Measurements from ENCODE around the gene FAM241B.

The FAM241B gene

GRCh38 chr10:69649786-69650550 is 19.9 kb downstream of the FAM241B start:
- DNase-seq = no peak

- peak; percentile 20 for DNase-seq
Measured at GRCh38 chr10:69650589-69651261, 20.7 kb downstream of the FAM241B start.

- DNase-seq = no peak
Measured at GRCh38 chr10:69651362-69651761, 21.3 kb downstream of the FAM241B start.

DNA sequence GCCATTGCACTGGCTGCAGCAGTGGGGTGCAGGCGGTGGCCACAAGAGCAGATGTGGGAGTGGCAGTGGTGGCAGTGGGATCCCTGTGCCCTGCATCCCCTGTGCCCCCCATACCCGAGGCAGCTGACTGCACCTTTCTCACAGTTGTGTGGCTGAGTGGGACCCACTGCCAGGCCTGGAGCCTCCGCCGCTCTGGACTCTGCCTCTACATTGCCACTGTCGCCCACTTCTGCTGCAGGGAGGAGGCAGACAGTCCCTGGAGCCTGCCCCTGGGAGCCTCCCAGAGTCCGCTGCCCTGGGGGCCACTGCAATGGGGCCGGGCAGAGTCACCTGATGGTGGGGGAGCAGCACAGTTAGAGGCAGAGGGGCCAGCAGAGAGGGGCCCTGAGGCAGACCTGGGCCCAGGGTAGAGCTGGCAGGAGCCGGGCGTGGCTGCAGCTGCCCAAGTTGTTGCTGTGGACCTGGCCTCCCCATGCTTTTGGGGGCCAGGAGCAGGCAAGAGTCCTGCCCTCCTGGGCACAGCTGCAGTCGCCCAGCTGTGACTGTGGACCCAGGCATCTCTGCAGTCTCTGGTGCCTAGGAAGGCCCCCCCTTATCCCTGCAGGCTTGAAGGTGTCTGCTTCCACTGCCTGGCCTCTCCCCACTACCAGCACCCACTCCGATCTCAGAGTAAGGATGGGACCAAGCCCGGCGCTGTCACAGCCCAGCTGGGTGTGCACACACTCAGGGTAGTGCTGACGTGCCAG is 22.2 kb downstream of the FAM241B start:
- DNase-seq = no peak

GRCh38 chr10:69652857-69653199 is 22.8 kb downstream of the FAM241B start:
- DNase-seq = no peak

DNA sequence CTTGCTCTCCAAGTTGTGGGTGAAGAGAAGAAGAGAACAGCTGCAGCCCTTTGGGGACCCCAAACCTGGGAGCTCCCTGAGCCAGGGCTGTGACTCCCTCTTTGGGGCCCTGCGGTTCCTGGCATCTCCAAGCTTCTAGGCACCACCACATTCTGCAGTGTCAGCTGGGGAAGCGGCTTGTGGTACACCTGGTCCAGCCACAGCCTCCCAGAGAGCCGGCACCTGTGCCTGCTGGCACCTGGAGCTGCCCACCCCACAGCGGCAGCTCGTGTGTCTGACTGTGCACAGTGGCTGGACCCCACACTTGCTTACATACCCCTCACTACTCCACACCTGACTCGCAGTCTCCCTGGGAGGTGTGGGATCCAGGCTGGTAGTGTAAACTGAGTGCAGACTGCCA is 23.5 kb downstream of the FAM241B start:
- no peak for DNase-seq

DNA sequence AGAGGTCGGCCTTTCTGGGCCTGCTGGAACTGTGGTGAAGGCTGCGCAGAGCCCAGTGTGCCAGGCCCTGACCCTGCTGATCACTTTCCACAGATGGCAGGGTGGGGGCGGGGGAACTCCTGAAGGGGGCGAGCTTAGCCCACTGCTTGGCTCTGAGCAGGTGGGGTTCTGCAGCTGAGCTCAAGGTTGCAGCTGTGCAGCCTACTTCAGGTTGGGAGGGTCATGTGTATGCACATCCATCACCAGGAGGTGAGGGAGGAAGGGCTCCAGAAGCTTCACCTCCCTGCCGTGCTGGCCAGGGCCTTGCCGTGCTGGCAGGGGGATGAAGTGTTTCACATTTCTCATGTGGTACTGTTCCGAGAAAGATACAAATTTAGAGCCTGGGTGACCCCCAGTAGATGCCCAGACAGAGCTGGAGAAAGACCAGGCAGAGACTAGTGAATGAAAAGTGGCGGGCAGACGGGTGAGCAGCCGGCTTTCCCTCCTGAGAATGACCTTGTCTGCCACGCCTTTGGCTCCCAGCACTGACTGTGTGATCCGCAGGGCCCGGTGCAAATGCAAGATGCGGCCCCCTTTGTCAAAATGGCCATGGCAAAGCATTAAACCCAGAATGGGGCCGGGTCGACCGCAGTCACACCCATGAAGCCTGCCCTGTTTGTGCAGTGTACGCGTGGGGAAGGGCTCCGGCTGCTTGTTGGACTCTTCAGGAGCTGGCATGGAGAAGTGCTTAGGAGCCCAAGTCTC is 25.2 kb downstream of the FAM241B start:
- no peak for DNase-seq

DNA sequence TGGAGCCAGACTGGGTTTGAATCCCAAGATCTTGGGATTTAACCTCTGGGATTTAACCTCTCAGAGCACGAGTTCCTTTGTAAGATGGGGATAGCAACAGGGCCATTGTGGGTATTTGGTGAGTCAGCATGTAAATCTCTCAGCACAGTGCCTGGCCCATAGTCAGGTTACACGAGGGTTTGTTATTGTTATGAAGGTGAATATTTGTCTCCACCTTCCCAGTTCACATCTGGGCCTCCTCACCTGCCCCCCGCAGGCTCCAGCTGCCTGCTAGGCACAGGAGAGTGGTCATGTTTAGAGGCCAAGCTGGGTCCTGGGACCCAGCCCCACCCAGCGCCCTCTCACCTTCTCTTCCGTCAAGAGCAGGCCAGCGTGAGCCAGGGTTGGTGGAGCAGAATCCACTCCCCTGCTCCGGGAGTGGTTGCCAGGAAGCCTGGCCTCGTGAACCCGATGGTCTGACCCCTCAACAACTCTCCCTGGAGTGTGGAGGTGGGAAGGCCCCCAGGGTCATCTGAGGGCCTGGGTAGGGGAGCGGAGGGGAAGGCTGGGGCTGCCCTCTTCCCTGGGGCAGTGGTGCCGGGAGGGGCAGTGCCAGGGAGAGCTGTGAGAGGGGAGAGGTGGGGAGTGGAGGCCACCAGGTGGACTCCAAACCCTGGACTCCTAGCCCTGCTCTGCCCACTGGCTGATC is 26.0 kb downstream of the FAM241B start:
- no peak for DNase-seq

- DNase-seq = no peak
Measured at GRCh38 chr10:69656742-69657269, 26.8 kb downstream of the FAM241B start.

GRCh38 chr10:69657430-69657829 is 27.4 kb downstream of the FAM241B start:
- peak; percentile 20 for DNase-seq

GRCh38 chr10:69657866-69658265 is 27.8 kb downstream of the FAM241B start:
- DNase-seq = no peak

GRCh38 chr10:69659241-69660038 is 29.4 kb downstream of the FAM241B start:
- DNase-seq = no peak

GRCh38 chr10:69660296-69660695 is 30.2 kb downstream of the FAM241B start:
- DNase-seq = no peak

- DNase-seq = no peak
Measured at GRCh38 chr10:69661414-69662172, 31.5 kb downstream of the FAM241B start.

DNA sequence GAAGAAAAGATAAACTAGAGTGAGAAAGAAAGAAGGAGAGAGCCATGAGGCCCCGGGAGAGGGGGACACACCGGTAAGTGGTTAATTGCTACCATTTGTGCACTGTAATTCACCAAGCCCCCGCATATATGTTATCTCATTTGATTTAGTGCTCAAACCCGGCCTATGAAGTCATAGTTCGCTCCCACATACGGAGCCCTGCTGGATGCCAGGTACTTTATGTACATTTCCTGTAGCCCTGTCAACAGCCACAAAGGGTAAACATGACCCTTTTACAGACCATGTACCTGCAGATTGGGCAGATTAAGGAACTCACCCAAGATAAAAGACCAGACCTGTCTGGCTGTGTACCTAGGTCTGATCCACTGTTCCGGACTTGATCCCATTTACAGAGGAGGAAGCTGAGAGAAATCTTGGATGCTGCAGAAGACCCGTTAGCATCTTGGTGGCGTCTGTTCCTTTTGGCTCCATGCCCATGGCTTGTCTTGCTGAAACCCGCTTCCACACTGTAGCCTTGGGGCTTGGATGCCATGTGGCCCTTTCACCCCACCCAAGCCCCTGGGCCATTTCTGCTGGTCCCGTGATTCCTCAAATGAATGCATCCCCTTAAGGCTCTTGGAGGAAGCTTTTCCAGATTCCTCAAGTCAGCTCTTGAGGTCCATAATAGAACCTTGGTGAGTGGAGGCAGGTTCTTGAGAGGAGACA is 32.3 kb downstream of the FAM241B start:
- no peak for DNase-seq

DNA sequence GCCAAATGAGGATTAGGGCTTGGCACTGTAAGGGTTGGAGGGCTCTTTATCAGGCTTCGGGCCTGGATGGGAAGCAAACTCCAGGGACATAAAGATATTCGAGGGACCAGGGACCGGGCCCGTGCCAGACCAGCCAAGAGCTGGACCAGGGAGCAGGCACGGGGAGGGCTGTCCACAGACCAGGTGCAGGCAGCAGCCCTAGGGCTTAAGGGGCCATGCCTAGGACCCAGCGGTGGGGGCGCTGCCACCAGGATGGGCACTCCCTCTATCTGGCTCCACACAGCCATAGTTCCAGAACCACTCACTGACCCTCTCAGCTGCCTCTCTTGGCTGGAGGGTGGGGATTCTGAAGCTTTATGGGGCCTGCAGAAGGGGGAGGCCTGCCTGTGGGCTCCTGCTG is 32.9 kb downstream of the FAM241B start:
- DNase-seq = no peak

- peak; percentile 18 for DNase-seq
Measured at GRCh38 chr10:69663369-69663947, 33.4 kb downstream of the FAM241B start.

GRCh38 chr10:69665474-69666320 is 35.6 kb downstream of the FAM241B start:
- DNase-seq = no peak

- DNase-seq = no peak
Measured at GRCh38 chr10:69666756-69667155, 36.7 kb downstream of the FAM241B start.
